Fibroblast of lung (primary cell): Measurements from ENCODE around the gene GHRHR. TPM values are rescaled to one million over a fixed set of nuclear protein-coding genes. Genes with fewer than 3 reads are reported as not detected.

Experiments
- DNase-seq, 2 donors: peaks; one replicate each; pipeline versions ENCODE4 v3.0.0 to v3.0.0-alpha.2; 2010; ENCODE audit warnings: low read depth in 2 of 2
- H2AFZ ChIP-seq: 2 replicates; pipeline ENCODE4 v1.5.1; 2012; ENCODE audit warnings: low read length, control low read depth, inconsistent platforms
- H3K27ac ChIP-seq: 2 replicates; pipeline ENCODE4 v1.5.1; 2011; ENCODE audit warnings: low read length, control low read depth; ENCODE audit not compliant: insufficient read depth
- H3K27me3 ChIP-seq: 2 replicates; pipeline ENCODE4 v1.5.1; 2011; ENCODE audit warnings: mild to moderate bottlenecking, low read length; ENCODE audit not compliant: control insufficient read depth, insufficient read depth
- H3K36me3 ChIP-seq: 2 replicates; pipeline ENCODE4 v1.5.1; 2011; ENCODE audit warnings: low read length; ENCODE audit not compliant: control insufficient read depth, insufficient read depth
- H3K4me1 ChIP-seq: 2 replicates; pipeline ENCODE4 v1.5.1; 2011; ENCODE audit warnings: low read length; ENCODE audit not compliant: control insufficient read depth, insufficient read depth; ENCODE audit errors: extremely low read depth
- H3K4me2 ChIP-seq: 2 replicates; pipeline ENCODE4 v1.5.1; 2011; ENCODE audit warnings: low read length, control low read depth; ENCODE audit not compliant: insufficient read depth; ENCODE audit errors: extremely low read depth
- H3K4me3 ChIP-seq, 4 experiments: fragments of 200-600 bp in 1 of 4; sonication (generic) in 1 of 4; replicated peaks in 1 of 4; 2 replicates each; pipeline ENCODE4 v1.5.1; 2011 to 2016; ENCODE audit warnings: low read length in 4 of 4, low read depth in 3 of 4, mild to moderate bottlenecking in 3 of 4, control low read depth in 2 of 4, inconsistent platforms in 1 of 4, mixed read lengths in 1 of 4; ENCODE audit not compliant: insufficient read depth in 1 of 4; ENCODE audit errors: control extremely low read depth in 1 of 4
- H3K79me2 ChIP-seq: 2 replicates; pipeline ENCODE4 v1.5.1; 2012; ENCODE audit warnings: mild to moderate bottlenecking, low read length, inconsistent platforms; ENCODE audit not compliant: control insufficient read depth, insufficient read depth
- H3K9ac ChIP-seq: 2 replicates; pipeline ENCODE4 v1.5.1; 2011; ENCODE audit warnings: mild to moderate bottlenecking, low read length, control low read depth; ENCODE audit not compliant: insufficient read depth
- H3K9me3 ChIP-seq: 2 replicates; pipeline ENCODE4 v1.5.1; 2012; ENCODE audit warnings: low read depth, low read length; ENCODE audit not compliant: control insufficient read depth, insufficient read depth
- H4K20me1 ChIP-seq: 2 replicates; pipeline ENCODE4 v1.5.1; 2011; ENCODE audit warnings: low read length; ENCODE audit not compliant: control insufficient read depth, insufficient read depth; ENCODE audit errors: extremely low read depth
- CTCF ChIP-seq, 2 donors: IDR thresholded peaks in 1 of 2; conservative IDR thresholded peaks in 1 of 2; 1 replicate in 1 of 2; 2 replicates in 1 of 2; pipeline ENCODE4 v1.5.1; 2011 to 2012; ENCODE audit warnings: low read length in 2 of 2, control low read depth in 1 of 2, inconsistent platforms in 1 of 2, low read depth in 1 of 2, mild to moderate bottlenecking in 1 of 2
- EZH2 ChIP-seq: IDR thresholded peaks from 2 replicates; pipeline ENCODE4 v1.5.1; 2012; ENCODE audit warnings: low read length, control low read depth, mild to moderate bottlenecking; ENCODE audit errors: missing control alignments
- polyA plus RNA-seq, 2 donors: library from polyadenylated mRNA; depleted of rRNA in 1 of 2; stranded (reverse) in 1 of 2; unstranded in 1 of 2; fragments of >200 nt; gene quantifications; 2 replicates each; pipeline ENCODE4 v1.2.1, GENCODE V29; 2011 to 2012; ENCODE audit warnings: missing spikeins in 1 of 2
- total RNA-seq: library from RNA; depleted of rRNA; stranded (reverse); fragments of >200 nt; gene quantifications from 2 replicates; pipeline ENCODE4 v1.2.1, GENCODE V29; 2014

The GHRHR gene
- total and polyA plus RNA-seq, 2 donors (not counting 1 experiment from before 2014, with no cell fraction given), result not detected

GRCh38 chr7:30987936-30988335 lies 24.2 kb downstream of the GHRHR start:
- no peak overlapping the region for H3K27ac ChIP-seq
- TF ChIP-seq CTCF (conservative IDR thresholded peaks at IDR 0.05 in 1 of 2, IDR thresholded peaks at IDR 0.05 in 1 of 2; ENCODE audit: low read depth in 1 of 2, low read length in 2 of 2) (no peak), EZH2 (no peak)
- H3K27me3 ChIP-seq, result no peaks in the 10 kb centered on the region
- no peak overlapping the region for H3K9ac ChIP-seq
- H3K4me1 ChIP-seq, result peaks cover 4% of the 10 kb centered on the region
- H2AFZ ChIP-seq, result no peak overlapping the region
- no peak overlapping the region for H3K4me3 ChIP-seq
- H3K79me2 ChIP-seq, result no peaks in the 10 kb centered on the region
- H3K4me2 ChIP-seq, result no peak overlapping the region
- no peak for DNase-seq
- H4K20me1 ChIP-seq, result no peaks in the 10 kb centered on the region
- no peaks in the 10 kb centered on the region for H3K9me3 ChIP-seq
- no peaks in the 10 kb centered on the region for H3K36me3 ChIP-seq

DNA sequence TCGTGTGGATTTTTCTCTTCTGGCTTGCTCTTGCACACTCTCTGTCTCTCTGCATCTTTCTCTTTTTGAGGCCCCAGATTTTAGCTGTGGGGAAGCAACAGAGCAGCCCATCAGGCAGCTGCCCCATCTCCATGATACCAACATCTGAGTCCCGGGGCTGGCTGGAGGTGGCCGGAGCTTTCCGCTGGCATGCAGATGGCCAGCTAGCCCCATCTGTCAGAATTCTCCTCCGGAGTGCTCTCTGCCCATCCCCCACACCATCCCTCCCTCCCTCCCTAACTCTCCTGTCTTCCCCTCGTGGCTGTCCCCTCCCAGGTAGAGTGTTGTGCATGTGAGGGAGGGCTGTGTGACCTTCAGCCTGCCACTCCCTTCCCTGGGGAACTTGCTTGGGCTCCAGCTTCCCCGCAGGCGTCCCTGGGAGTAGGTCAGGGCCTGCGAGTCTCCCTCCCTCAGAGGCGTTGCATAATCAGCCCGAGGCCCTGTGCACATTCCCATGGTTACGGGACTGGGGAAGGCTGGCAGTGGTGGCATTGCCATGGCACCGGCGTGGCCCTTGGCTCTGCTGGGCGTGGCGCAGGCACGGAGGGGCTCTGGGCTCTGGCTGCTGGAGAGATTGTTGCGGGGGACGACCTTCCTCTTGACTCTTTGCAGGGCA lies 24.7 kb downstream of the GHRHR start:
- no peak overlapping the region for H3K4me2 ChIP-seq

More for the DNA sequence above, 24.7 kb downstream of the GHRHR start:
- no peak for TF ChIP-seq EZH2
- TF ChIP-seq CTCF (conservative IDR thresholded peaks at IDR 0.05 in 1 of 2, IDR thresholded peaks at IDR 0.05 in 1 of 2; ENCODE audit: low read depth in 1 of 2, low read length in 2 of 2), result no peak
- no peaks in the 10 kb centered on the region for H3K79me2 ChIP-seq
- H3K4me3 ChIP-seq, result no peak overlapping the region
- no peak for DNase-seq
- H3K27me3 ChIP-seq, result no peaks in the 10 kb centered on the region
- no peaks in the 10 kb centered on the region for H3K9me3 ChIP-seq
- H3K4me1 ChIP-seq, result peaks cover 4% of the 10 kb centered on the region
- no peak overlapping the region for H2AFZ ChIP-seq
- H4K20me1 ChIP-seq, result no peaks in the 10 kb centered on the region
- no peak overlapping the region for H3K9ac ChIP-seq
- no peak overlapping the region for H3K27ac ChIP-seq
- no peaks in the 10 kb centered on the region for H3K36me3 ChIP-seq
